NCI-H345 treated with DMSO at 0.1 percent for 48 hours (cell line): Measurements from ENCODE around the gene OTUB2.
A peak's percentile ranks its signal among the peaks of the same experiment; 100 is the strongest.

ENCODE experiments used
- DNase-seq: peaks from one replicate; lab custom pipeline; 2025; ENCODE audit not compliant: unreplicated experiment; lab: John Stamatoyannopoulos, UW

OTUB2 gene

GRCh38 chr14:94026173-94026888 is at the start of gene OTUB2:
Gene OTUB2, plus strand, starts transcription at chr14:94026340. Its CDS starts 198 bp downstream, at chr14:94026538.
- DNase-seq: peak; percentile 94

- DNase-seq: no peak
Measured at GRCh38 chr14:93976477-93977057, 49.6 kb upstream of the OTUB2 start, which contains the start of gene ASB2. Gene ASB2, minus strand, starts transcription at chr14:93976570. Its CDS starts 12,031 bp downstream, at chr14:93964539.

DNA sequence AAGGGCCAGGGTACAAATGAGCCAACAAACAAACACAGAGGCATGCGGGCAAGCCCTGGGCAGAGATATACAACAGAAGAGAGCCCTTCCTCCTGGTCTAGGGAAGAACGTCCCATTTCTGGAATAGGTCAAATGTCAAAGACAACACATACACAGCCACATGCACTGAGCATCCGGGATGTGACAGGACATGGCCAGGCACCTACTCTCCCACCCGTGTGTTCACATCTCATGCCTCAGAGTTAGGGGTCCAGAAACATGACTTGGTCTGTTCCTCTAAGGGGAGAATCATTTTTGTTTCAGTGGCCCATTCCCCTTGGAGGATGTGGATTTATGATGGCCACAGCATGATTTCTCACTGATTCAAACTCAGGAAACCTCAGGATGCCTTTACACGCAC is 49.0 kb upstream of the OTUB2 start:
- DNase-seq: no peak

DNA sequence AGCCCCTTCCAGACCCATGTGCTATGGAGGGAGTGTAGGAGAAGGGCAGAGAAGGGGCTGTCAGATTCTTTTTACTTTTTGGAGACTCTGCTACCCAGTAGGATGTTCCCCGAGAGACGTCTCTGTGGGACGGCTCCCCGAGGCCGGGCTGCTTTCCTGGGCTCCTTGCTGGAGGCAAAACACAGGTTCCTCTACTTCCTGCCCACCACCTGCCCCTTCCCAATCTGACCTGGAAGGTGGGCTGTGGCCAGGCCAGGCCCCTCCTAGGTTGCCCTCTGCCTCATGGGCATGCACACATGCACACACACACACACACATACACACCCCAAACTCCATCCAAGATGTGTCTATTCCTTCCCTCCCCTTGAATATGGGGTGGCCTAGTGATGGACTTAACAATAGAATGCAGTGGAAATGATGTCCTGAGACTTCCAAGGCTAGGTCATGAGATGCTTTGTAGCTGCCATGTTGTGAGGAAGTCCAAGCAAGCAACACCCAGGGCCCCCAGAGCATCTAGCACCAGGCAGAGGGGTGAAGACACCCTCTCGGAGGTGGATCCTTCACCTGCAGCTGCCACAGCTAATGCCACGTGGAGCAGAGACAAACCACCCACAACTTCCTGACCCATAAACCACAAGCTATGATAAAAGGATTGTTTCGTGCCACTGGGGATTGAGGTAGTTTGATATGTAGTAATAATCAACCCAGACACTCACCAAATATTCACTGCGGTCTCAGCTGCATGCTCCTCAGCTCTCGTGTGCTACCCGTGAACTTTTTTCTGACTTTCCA is 48.2 kb upstream of the OTUB2 start:
- no peak for DNase-seq

GRCh38 chr14:93978735-93979134 is 47.4 kb upstream of the OTUB2 start:
- no peak for DNase-seq

DNA sequence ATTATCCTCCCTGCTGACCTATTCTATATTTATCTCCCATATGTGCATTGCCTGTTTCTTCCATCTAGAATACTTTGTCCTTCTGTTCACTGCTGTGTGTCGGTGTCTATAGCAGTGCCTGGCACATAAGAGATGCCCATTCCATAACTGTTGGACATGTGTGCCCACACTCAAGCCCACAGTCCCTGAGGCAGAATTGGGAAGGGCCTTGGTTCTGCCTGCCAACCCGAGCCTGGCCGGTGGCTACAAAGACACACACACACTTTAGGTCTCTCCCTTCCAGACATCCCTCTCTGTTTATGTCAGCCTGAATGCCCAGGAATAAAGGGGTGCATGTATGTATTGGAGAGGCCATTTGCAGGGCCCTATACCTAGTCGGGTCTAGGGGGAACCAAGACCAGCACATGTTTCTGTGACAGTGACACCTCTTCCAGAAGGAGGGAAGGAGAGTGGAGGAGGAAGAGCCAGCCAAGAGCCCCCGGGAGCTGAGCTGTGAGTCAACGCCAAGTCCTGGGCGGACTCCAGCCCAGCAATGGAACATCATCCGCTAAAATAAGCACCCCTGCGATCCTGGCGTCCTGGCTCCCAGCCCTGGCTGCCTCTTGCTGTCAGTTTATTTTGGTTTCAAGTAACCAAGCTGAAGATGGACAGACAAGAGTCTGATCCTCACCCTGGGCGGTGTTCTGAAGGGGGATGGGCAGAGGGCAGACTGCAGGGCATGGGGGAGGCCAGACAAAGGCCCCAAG is 45.5 kb upstream of the OTUB2 start:
- DNase-seq: no peak

DNA sequence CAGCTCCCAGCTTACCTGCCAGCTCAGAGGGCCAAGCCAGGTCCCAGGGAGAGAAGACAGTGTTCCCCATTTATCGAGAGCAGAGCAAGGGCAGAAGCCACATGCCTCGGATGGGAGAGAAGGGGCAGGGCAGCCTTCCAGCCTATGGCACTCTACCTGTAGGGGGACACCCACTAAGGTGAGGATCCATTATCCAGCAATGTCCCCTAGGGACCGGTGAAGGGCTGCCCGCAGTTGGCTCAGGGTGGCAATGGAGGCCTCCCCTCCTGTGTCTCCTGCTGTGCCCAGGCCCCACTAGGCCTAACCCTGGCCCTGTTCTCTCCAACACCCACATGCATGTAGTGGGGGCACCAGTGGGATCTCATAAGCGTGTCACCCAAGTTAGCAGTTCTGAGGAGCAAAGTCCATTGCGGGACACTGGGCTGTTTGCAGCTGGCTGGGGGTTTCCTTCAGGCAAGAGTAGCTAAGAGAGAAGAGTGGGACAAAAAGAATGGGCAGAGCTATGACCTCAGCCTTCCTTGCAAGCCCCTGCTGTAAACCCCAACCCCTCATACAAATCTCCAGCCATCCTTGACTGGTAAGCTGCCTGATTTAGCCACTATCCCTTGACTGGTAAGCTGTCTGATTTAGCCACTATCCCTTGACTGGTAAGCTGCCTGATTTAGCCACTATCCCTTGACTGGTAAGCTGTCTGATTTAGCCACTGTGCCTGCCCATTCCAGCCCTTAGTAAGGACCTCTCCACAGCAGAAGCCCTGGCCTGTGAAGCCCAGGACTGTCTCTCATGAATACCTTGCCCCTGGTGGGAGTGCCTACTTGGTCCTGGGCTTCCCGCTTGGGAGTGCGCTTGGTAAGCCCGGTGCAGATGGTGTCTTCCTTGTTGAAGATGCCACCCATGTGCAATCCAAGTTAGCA is 44.6 kb upstream of the OTUB2 start:
- DNase-seq: no peak

- no peak for DNase-seq
Measured at GRCh38 chr14:93982230-93983007, 43.7 kb upstream of the OTUB2 start.

DNA sequence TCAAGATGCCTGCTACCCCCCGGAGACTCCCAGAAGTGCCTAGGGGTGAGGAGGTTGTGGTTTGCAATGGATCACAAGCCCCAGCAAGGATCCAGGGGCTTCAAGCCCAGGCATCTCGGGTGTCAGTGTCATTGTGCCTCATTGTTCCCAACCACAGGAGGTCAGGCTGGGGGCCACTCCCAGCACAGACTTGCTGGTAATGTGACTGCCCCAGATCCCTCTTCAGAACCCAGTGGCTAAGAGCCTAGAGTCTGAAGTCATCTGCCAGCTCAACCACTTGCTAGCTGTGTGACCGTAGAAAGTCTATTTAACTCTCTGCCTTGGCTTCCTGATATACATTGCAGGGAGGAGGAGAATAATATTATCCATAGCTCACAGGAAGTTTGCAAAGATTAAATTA is 42.1 kb upstream of the OTUB2 start:
- DNase-seq: no peak

DNA sequence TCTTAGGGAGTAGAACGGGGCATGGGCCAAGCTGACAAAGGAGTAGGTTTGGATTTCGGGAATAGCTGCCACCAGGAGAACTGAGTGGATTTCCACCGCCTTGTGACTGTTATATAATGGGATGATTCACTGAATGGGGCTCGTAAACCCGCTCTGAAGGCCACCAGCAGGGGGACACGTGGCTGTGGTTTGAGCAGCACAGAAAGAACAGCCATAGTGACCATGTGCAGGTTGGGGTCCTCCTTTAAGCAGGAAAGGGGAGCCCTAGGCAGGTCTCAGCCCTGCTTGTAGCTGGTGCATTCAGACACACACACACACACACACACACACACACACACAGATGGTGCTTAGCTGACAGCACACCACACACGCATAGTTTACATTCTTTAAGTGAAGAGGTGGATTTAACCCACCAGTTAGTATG is 41.1 kb upstream of the OTUB2 start:
- DNase-seq: no peak

DNA sequence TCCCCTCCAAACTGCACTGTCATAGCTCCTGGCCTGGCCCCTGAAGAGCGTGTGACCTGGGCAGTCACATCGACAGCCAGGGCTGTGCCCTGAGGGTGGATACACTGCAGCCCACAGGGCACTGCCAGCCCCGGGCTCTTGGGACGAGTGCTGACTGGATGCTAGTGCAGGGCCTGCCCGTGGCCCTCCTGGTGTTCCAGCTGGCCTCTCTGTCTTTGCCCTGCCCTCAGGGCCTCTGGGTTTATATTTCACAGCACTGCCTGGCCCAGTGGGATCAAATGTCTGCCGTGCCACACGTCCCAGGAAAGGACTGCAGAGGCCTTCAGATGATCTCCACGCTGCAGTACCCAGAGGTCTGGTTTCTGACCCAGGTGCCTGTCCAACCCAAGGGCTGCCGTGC is 39.2 kb upstream of the OTUB2 start:
- no peak for DNase-seq

- DNase-seq: no peak
Measured at GRCh38 chr14:93987376-93987775, 38.8 kb upstream of the OTUB2 start.

- no peak for DNase-seq
Measured at GRCh38 chr14:93987815-93988476, 38.2 kb upstream of the OTUB2 start.

DNA sequence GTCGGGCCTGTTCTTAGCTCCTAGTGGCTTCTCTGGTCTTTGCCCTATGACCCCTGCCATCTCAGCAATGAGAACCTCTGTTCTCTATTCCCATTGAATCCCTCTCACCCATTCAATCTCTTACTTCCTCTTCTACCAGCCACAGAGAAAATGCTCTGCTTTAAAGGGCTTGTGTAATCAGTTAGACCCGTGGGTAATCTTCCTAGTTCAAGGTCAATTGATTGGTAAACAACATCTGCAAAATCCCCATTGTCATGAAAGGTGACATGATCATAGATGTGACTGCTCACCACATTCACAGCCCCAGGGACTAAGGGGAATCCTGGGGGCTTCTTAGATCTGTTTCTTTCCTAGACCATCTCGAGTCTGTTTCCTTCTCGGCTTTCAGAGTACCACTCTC is 36.2 kb upstream of the OTUB2 start:
- DNase-seq: no peak

DNA sequence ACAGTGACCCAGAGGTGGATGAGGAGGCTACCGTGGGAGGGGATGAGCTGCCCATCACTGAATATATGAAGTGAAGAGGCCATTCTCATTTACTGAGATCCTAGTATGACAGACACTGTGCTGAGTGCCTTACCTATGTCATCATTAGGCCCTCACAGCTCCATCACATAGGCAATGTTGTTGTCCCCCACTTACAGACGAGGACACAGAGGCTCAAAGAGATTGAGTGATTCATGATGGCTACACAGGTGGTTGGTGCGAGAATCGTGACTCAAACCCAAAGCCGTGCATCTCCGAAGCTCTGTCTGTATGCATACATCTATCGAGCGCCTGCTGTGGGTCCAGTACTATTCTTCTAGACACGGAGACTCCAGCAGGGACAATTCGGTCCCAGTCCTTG is 34.9 kb upstream of the OTUB2 start:
- no peak for DNase-seq

DNA sequence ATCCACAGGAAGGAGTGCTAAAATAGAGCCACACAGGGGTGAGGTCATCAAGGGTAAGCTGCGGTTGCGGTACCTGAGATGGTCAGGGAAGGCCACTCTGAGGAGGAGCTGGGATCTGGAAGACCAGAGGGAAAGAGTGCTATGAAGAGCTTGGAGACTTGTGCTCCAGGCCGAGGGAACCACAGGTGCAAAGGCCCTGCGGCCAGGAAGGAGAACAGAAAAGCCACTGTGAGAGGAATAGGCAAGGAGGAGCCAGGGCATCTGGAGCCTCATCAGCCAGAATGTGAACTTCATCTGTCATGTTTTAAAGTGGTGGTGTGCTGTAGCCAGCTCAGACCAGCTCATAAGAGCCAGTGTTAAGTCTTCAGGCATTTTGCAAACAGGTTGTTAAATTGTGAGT is 34.5 kb upstream of the OTUB2 start:
- no peak for DNase-seq

DNA sequence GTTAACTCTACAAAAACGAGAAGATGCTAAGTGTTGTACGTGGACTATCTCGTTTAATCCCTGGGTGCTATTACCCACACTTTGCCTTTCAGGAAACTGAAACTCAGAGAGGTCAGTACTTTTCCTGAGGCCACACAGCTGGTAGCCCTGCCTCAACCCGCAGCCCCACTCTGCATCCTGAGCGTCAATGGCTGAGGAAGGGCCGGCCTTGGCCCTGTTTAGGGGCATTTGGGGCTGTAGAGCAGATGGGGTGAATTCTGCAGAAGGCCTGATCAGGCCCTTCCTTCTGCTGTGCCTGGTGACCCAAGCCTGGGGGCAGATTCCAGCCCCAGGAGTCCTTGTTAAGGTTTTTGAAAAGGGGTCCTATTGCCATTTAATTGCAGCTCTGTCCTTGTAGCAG is 32.8 kb upstream of the OTUB2 start:
- no peak for DNase-seq

- no peak for DNase-seq
Measured at GRCh38 chr14:93994919-93995682, 31.0 kb upstream of the OTUB2 start.
